Vagina (tissue), 2 donors: ENCODE results near the gene TECTA. TPM values are rescaled to one million over a fixed set of nuclear protein-coding genes. Genes with fewer than 3 reads are reported as not detected.

Experiments
- DNase-seq, 2 donors: peaks; one replicate each; pipeline ENCODE4 v3.0.0-alpha.2; 2017; ENCODE audit errors: extremely low spot score in 2 of 2
- H3K27ac ChIP-seq: fragments of 200-600 bp; sonication (generic); one replicate; pipeline ENCODE4 v1.5.1; 2019
- H3K27me3 ChIP-seq: fragments of 200-600 bp; sonication (generic); one replicate; pipeline ENCODE4 v1.5.1; 2019
- H3K36me3 ChIP-seq, 2 donors: fragments of 200-600 bp; sonication (generic); one replicate each; pipeline ENCODE4 v1.5.1; 2017 to 2019
- H3K4me1 ChIP-seq: fragments of 200-600 bp; sonication (generic); one replicate; pipeline ENCODE4 v1.5.1; 2019
- H3K4me3 ChIP-seq, 2 donors: fragments of 200-600 bp; sonication (generic); 1 replicate in 1 of 2; 2 replicates in 1 of 2; pipeline ENCODE4 v1.5.1; 2016 to 2019
- H3K9me3 ChIP-seq: fragments of 200-600 bp; sonication (generic); one replicate; pipeline ENCODE4 v1.5.1; 2019
- POLR2A ChIP-seq, 2 donors: fragments of 450-650 bp; IDR thresholded peaks; one replicate each; pipeline ENCODE4 v1.6.1; 2017; ENCODE audit warnings: antibody characterized with exemption in 2 of 2, mild to moderate bottlenecking in 2 of 2, moderate library complexity in 2 of 2
- POLR2AphosphoS5 ChIP-seq, 2 donors: sonication (generic); formaldehyde crosslinking; IDR thresholded peaks; one replicate each; pipeline ENCODE4 v1.9.0; 2017; ENCODE audit warnings: antibody characterized with exemption in 2 of 2, mild to moderate bottlenecking in 2 of 2, low read depth in 1 of 2; ENCODE audit not compliant: insufficient read depth in 1 of 2
- intact Hi-C: fragments of 100-400 bp; cut with DNase I; formaldehyde crosslinking; loops from one replicate; pipeline ENCODE4 v1.15.1; 2023
- total RNA-seq: library from RNA; depleted of rRNA; stranded (reverse); fragments of >200 nt; gene quantifications from one replicate; pipeline ENCODE4 v1.2.3, GENCODE V29; 2016
- TF ChIP-seq, protein P1 (sequence below), 3 experiments: fragments of 450-650 bp in 2 of 3; fragments of 200-600 bp in 1 of 3; sonication (generic) in 1 of 3; IDR thresholded peaks; one replicate each; pipeline ENCODE4 v1.5.1; 2017 to 2019; ENCODE audit warnings: antibody characterized with exemption in 3 of 3, mild to moderate bottlenecking in 2 of 3, moderate library complexity in 2 of 3

Gene TECTA
- total RNA-seq, 1 donor from 2014 or later, result 1.2 TPM

DNA sequence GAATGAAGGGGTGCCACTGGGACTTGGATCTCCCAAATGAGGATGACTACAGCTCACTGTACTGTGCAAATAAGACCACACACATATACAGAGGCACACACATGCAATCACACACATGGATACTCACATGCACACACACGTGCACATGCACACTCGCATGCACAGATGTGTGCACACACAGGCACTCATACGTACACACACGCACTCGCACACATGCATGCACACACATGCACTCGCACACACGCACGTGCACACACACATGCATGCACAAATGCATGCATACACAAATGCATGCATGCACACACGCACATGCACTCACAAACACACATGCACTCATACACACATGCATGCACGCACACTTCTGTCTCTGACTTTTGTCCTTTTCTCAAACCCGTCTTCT, 36.0 kb downstream of the TECTA start:
- TF ChIP-seq POLR2A (IDR thresholded peaks at IDR 0.05) (no peak), POLR2AphosphoS5 (IDR thresholded peaks at IDR 0.05; ENCODE audit: insufficient read depth in 1 of 2, low read depth in 1 of 2) (no peak)
- TF ChIP-seq, protein P1, sequence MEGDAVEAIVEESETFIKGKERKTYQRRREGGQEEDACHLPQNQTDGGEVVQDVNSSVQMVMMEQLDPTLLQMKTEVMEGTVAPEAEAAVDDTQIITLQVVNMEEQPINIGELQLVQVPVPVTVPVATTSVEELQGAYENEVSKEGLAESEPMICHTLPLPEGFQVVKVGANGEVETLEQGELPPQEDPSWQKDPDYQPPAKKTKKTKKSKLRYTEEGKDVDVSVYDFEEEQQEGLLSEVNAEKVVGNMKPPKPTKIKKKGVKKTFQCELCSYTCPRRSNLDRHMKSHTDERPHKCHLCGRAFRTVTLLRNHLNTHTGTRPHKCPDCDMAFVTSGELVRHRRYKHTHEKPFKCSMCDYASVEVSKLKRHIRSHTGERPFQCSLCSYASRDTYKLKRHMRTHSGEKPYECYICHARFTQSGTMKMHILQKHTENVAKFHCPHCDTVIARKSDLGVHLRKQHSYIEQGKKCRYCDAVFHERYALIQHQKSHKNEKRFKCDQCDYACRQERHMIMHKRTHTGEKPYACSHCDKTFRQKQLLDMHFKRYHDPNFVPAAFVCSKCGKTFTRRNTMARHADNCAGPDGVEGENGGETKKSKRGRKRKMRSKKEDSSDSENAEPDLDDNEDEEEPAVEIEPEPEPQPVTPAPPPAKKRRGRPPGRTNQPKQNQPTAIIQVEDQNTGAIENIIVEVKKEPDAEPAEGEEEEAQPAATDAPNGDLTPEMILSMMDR (IDR thresholded peaks at IDR 0.05), result no peak
- H3K27ac ChIP-seq, result no peak overlapping the region
- H3K27me3 ChIP-seq, result no peaks in the 10 kb centered on the region
- no peaks in the 10 kb centered on the region for H3K4me1 ChIP-seq
- DNase-seq, result no peak
- intact Hi-C loops, result no loop called here
- H3K36me3 ChIP-seq, result no peaks in the 10 kb centered on the region
- H3K9me3 ChIP-seq, result no peaks in the 10 kb centered on the region
- no peak overlapping the region for H3K4me3 ChIP-seq

DNA sequence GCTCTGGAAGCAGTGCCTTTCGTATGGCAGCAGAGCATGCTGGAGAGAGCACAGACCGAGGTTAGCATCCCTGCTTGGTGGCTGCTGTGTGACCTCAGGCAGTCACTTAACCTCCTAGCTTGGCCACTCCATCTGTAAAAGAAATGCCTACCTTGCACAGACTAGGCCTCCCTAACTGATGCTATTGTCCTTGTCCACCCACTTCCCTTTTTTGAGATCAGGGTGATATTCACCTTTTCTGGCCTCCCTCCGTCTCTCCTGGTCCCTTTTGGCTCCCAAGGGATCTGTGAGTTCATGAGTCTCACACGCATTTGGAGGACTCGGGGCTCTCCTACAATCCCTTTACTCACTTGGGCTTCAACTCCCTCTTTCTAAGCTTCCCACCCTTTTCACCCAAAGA, 37.2 kb downstream of the TECTA start:
- TF ChIP-seq, protein P1 (IDR thresholded peaks at IDR 0.05), result no peak
- TF ChIP-seq POLR2AphosphoS5 (IDR thresholded peaks at IDR 0.05; ENCODE audit: insufficient read depth in 1 of 2, low read depth in 1 of 2) (no peak), POLR2A (IDR thresholded peaks at IDR 0.05) (no peak)
- no peak for DNase-seq
- intact Hi-C loops, result no loop called here
- Histone ChIP-seq H3K27ac (no peak overlapping the region), H3K4me1 (no peaks in the 10 kb centered on the region), H3K9me3 (no peaks in the 10 kb centered on the region), H3K4me3 (no peak overlapping the region), H3K36me3 (no peaks in the 10 kb centered on the region), H3K27me3 (no peaks in the 10 kb centered on the region)

DNA sequence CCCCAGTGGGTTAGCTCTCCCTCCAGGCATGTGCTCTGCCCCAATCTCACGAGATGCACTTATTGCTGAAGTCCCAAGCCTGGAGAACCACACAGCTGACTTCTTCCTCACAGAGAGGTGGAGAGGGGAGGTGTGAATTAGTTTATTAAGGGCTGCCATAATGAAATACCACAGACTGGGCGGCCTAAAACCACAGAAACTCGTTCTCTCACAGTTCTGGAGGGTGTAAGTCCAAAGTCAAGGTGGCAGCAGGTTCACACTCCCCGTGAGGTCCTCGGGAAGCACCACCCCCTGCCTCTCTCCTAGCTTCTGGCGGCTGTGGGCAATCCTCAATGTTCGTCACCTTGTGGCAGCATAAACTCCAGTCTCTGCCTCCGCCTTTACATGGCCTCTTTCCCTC, 39.3 kb downstream of the TECTA start:
- Histone ChIP-seq H3K36me3 (no peaks in the 10 kb centered on the region), H3K9me3 (no peaks in the 10 kb centered on the region), H3K4me3 (no peak overlapping the region), H3K27ac (no peak overlapping the region), H3K4me1 (no peaks in the 10 kb centered on the region), H3K27me3 (no peaks in the 10 kb centered on the region)
- TF ChIP-seq POLR2A (IDR thresholded peaks at IDR 0.05) (no peak), POLR2AphosphoS5 (IDR thresholded peaks at IDR 0.05; ENCODE audit: insufficient read depth in 1 of 2, low read depth in 1 of 2) (no peak)
- TF ChIP-seq, protein P1 (IDR thresholded peaks at IDR 0.05), result no peak
- intact Hi-C loops, result no loop called here
- no peak for DNase-seq

DNA sequence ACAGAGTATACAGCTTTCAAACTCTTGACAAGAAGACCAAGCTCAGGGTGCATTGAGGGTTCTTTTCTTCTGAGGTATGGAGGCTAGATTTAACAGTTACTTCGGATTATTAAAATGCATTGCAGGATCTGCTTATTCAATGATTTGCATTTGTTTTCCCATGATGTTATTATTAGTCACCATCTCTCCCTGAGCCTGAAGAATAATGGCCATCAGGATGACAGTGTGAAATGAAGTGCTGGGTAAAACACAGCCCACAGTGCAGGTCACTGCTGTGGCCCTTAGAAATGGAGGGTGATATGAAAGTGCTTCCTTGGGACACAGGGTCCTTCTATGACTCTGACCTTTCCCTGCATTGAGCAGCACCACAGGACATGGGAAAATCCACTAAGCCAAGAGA, 40.0 kb downstream of the TECTA start:
- Histone ChIP-seq H3K9me3 (no peaks in the 10 kb centered on the region), H3K27ac (no peak overlapping the region)

DNA sequence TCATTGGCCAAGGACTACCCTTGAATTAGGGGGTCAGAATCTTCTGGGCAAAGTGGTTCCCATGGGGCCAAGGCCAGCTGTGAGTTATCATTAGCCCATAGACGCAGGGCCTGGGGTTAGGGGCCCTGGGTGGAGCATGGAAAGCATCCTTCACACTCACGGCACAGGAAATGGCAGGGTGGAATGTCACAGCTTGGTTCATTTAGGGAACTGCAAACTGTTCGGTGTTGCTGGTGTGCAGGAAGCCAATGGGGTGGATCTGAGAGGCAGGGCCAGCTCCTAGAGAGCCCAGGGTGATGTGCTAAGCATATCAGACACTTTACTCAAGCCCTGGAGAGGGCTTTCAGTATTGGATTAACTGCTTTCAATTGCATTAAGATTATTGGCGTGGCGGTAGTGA, 42.9 kb downstream of the TECTA start:
- Histone ChIP-seq H3K4me1 (no peaks in the 10 kb centered on the region), H3K27ac (no peak overlapping the region), H3K9me3 (no peaks in the 10 kb centered on the region), H3K27me3 (no peaks in the 10 kb centered on the region), H3K4me3 (no peak overlapping the region), H3K36me3 (no peaks in the 10 kb centered on the region)
- intact Hi-C loops, result no loop called here
- TF ChIP-seq POLR2A (IDR thresholded peaks at IDR 0.05) (no peak), POLR2AphosphoS5 (IDR thresholded peaks at IDR 0.05; ENCODE audit: insufficient read depth in 1 of 2, low read depth in 1 of 2) (no peak)
- TF ChIP-seq, protein P1 (IDR thresholded peaks at IDR 0.05), result no peak
- DNase-seq, result no peak

More for the DNA sequence above, 40.0 kb downstream of the TECTA start:
- DNase-seq, result no peak
- TF ChIP-seq POLR2A (IDR thresholded peaks at IDR 0.05) (no peak), POLR2AphosphoS5 (IDR thresholded peaks at IDR 0.05; ENCODE audit: insufficient read depth in 1 of 2, low read depth in 1 of 2) (no peak)
- TF ChIP-seq, protein P1 (IDR thresholded peaks at IDR 0.05), result no peak
- H3K27me3 ChIP-seq, result no peaks in the 10 kb centered on the region
- no peaks in the 10 kb centered on the region for H3K36me3 ChIP-seq
- H3K4me3 ChIP-seq, result no peak overlapping the region
- intact Hi-C loops, result no loop called here
- H3K4me1 ChIP-seq, result no peaks in the 10 kb centered on the region
